Muscle of leg (tissue), 11 donors: ENCODE data around the gene ARHGEF16. TPM values are rescaled to one million over a fixed set of nuclear protein-coding genes. Genes with fewer than 3 reads are reported as not detected.

ENCODE experiments used
- DNase-seq: peaks from one replicate; pipeline ENCODE4 v3.0.0; 2013
- H3K27ac ChIP-seq: one replicate; pipeline ENCODE4 v1.5.1; 2013; ENCODE audit warnings: mild to moderate bottlenecking, low read length, control low read depth
- H3K27me3 ChIP-seq: one replicate; pipeline ENCODE4 v1.6.1; 2013; ENCODE audit warnings: low read length; ENCODE audit not compliant: control insufficient read depth, insufficient read depth
- H3K36me3 ChIP-seq: one replicate; pipeline ENCODE4 v1.6.1; 2013; ENCODE audit warnings: low read length; ENCODE audit not compliant: control insufficient read depth, insufficient read depth
- H3K4me1 ChIP-seq: one replicate; pipeline ENCODE4 v1.6.1; 2013; ENCODE audit warnings: low read length; ENCODE audit not compliant: control insufficient read depth, insufficient read depth
- H3K4me3 ChIP-seq: one replicate; pipeline ENCODE4 v1.5.1; 2013; ENCODE audit warnings: low read length, control low read depth
- H3K9me3 ChIP-seq: replicated peaks from 2 replicates; pipeline ENCODE4 v1.6.1; 2013; ENCODE audit warnings: low read depth, low read length; ENCODE audit not compliant: control insufficient read depth
- WGBS: methylation state at CpG from one replicate; pipeline ENCODE4 v1.1.5; 2013; ENCODE audit warnings: missing lambda C conversion rate; ENCODE audit not compliant: insufficient coverage; 5-methylcytosine and 5-hydroxymethylcytosine counted together
- polyA plus RNA-seq, 8 donors: library from polyadenylated mRNA; unstranded; fragments of 120-200 nt; gene quantifications; one replicate each; pipeline versions ENCODE4 v1.2.1 to v1.2.3, GENCODE V29; 2013; ENCODE audit warnings: inconsistent platforms in 1 of 8, low replicate concordance in 1 of 8; ENCODE audit not compliant: insufficient read length in 8 of 8, insufficient read depth in 1 of 8
- total RNA-seq: library from RNA; stranded (reverse); fragments of 120-200 nt; gene quantifications from one replicate; pipeline ENCODE4 v1.2.4, GENCODE V29; 2013

ARHGEF16 gene
- total and polyA plus RNA-seq, 9 donors: 0.35 to 2.3 (median 0.53) TPM

DNA sequence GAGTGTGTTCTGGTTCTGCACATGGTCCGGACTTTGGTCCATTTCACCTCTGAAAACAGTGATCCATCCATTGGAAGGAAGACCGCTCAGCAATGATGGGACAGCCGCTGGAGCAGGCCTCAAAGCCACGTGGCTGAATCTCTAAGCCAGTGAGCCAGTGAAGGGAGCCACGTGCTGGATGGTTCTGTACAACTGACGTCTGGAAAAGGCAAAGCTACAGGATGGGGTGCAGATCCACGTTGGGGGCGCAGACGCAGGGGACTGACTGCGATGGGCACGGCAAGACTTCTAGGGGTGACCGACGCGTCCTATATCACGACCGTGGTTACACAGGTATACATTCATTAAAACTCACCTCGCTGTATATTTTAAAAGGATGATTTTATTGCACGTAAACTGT lies 10.2 kb upstream of the ARHGEF16 start:
- no peak for DNase-seq
- H3K27me3 ChIP-seq: peaks cover 23% of the 10 kb centered on the region
- H3K4me1 ChIP-seq: no peaks in the 10 kb centered on the region
- no peaks in the 10 kb centered on the region for H3K9me3 ChIP-seq
- H3K36me3 ChIP-seq: no peaks in the 10 kb centered on the region
- 76% methylated on average over 6 of the region's 18 CpGs for WGBS
- H3K4me3 ChIP-seq: no peak overlapping the region
- H3K27ac ChIP-seq: no peak overlapping the region

- DNase-seq: no peak
- WGBS: no CpG with 5 or more reads among the region's 10 CpGs
- H3K36me3 ChIP-seq: no peaks in the 10 kb centered on the region
- H3K4me1 ChIP-seq: no peaks in the 10 kb centered on the region
- no peak overlapping the region for H3K27ac ChIP-seq
- peaks cover 22% of the 10 kb centered on the region for H3K27me3 ChIP-seq
- no peaks in the 10 kb centered on the region for H3K9me3 ChIP-seq
- no peak overlapping the region for H3K4me3 ChIP-seq
Measured at GRCh38 chr1:3444736-3445135, 9.7 kb upstream of the ARHGEF16 start.

- no peak overlapping the region for H3K4me3 ChIP-seq
- no peaks in the 10 kb centered on the region for H3K9me3 ChIP-seq
- H3K4me1 ChIP-seq: peaks cover 13% of the 10 kb centered on the region
- H3K27ac ChIP-seq: no peak overlapping the region
- peaks cover 17% of the 10 kb centered on the region for H3K27me3 ChIP-seq
- DNase-seq: no peak
- WGBS: no CpG with 5 or more reads among the region's 9 CpGs
- no peaks in the 10 kb centered on the region for H3K36me3 ChIP-seq
Measured at GRCh38 chr1:3450202-3450863, 4.1 kb upstream of the ARHGEF16 start.

GRCh38 chr1:3450983-3451382 lies 3.5 kb upstream of the ARHGEF16 start:
- no peak overlapping the region for H3K4me3 ChIP-seq
- WGBS: 77% methylated on average over 9 of the region's 12 CpGs
- peaks cover 13% of the 10 kb centered on the region for H3K4me1 ChIP-seq
- H3K9me3 ChIP-seq: no peaks in the 10 kb centered on the region
- no peak overlapping the region for H3K27ac ChIP-seq
- H3K27me3 ChIP-seq: peaks cover 20% of the 10 kb centered on the region
- no peak for DNase-seq
- H3K36me3 ChIP-seq: no peaks in the 10 kb centered on the region

GRCh38 chr1:3451994-3452865 lies 2.2 kb upstream of the ARHGEF16 start:
- DNase-seq: no peak
- no peak overlapping the region for H3K4me3 ChIP-seq
- H3K36me3 ChIP-seq: no peaks in the 10 kb centered on the region
- 79% methylated on average over 14 of the region's 23 CpGs for WGBS
- H3K9me3 ChIP-seq: no peaks in the 10 kb centered on the region
- no peak overlapping the region for H3K27ac ChIP-seq
- H3K4me1 ChIP-seq: peaks cover 20% of the 10 kb centered on the region
- H3K27me3 ChIP-seq: peaks cover 20% of the 10 kb centered on the region

GRCh38 chr1:3452866-3453175 lies 1.6 kb upstream of the ARHGEF16 start:
- Histone ChIP-seq H3K4me1 (peaks cover 26% of the 10 kb centered on the region), H3K9me3 (no peaks in the 10 kb centered on the region), H3K27ac (no peak overlapping the region), H3K27me3 (peaks cover 20% of the 10 kb centered on the region), H3K4me3 (no peak overlapping the region), H3K36me3 (no peaks in the 10 kb centered on the region)
- DNase-seq: no peak
- WGBS: 55% methylated on average over 5 of the region's 5 CpGs

DNA sequence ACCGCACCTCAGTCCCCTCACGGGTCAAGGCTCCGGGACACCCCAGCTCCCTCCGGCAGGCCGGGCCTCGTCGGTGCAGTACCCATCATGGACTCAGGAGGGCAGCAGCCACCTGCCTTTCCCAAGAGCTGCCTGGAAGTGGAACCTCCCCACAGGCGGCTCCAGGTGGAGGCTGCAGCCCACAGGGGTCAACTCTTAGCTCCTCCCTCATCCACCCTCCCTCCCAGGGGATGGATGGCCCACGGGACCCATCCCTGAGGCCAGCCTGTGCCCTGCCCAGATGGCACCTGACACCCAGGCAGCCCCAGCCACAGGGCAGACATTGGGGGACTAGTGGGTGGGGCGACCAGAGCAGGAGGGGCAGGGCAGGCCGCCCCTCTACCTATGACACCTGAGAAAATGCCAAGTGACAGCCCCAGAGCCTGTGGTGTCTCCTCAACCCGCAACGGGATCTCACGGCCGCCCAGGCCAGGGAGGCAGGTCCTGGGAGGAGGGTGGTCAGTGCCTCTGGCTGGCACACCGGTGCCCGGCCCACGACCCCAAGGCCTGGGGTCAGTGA lies 1.2 kb upstream of the ARHGEF16 start:
- peaks cover 20% of the 10 kb centered on the region for H3K27me3 ChIP-seq
- WGBS: 36% methylated on average over 14 of the region's 18 CpGs
- H3K9me3 ChIP-seq: no peaks in the 10 kb centered on the region
- H3K4me3 ChIP-seq: no peak overlapping the region
- no peak overlapping the region for H3K27ac ChIP-seq
- no peaks in the 10 kb centered on the region for H3K36me3 ChIP-seq
- DNase-seq: peak; percentile 63
- H3K4me1 ChIP-seq: peaks cover 30% of the 10 kb centered on the region

DNA sequence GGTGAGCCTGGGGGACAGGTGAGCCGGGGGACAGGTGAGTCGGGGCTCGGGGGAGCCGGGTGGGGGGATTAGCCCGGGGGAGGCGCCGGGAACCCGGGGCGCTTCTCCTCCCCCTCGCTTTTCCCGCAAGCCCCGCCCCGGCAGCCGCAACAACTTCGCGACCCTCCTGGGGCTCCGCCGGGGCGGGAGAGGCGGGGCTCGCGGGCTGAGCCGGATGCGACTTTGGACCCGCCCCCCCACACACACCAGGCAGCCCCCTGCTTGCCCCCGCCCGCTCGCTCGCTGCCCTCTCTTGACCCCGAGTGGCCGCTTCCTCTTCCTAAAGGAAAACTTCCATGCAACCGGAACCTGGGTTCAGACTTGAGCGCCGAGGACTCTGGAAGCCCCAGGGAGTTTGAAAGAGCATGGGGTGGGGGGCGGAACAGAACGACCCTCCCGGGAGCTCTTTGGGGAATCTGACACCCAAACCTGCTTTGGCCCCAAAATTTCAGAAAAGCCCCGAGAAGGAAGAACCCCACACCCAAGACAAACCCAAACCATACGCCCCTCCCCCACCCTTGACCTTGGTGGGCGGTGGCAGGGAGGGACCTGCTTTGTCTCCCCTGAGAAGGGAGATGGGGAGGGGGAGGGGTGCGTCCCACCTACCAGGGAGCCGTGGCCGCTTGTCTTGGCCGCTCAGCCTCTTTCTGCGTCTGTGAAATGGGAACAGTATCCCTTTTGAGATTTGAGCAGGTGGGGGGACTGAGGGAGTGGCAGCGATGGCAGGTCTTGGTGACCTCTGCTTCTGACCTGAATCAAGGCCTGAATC lies 550 bp downstream of the ARHGEF16 start:
- Histone ChIP-seq H3K9me3 (no peaks in the 10 kb centered on the region), H3K4me3 (peak overlapping the region; percentile 5), H3K4me1 (peaks cover 46% of the 10 kb centered on the region)

DNA sequence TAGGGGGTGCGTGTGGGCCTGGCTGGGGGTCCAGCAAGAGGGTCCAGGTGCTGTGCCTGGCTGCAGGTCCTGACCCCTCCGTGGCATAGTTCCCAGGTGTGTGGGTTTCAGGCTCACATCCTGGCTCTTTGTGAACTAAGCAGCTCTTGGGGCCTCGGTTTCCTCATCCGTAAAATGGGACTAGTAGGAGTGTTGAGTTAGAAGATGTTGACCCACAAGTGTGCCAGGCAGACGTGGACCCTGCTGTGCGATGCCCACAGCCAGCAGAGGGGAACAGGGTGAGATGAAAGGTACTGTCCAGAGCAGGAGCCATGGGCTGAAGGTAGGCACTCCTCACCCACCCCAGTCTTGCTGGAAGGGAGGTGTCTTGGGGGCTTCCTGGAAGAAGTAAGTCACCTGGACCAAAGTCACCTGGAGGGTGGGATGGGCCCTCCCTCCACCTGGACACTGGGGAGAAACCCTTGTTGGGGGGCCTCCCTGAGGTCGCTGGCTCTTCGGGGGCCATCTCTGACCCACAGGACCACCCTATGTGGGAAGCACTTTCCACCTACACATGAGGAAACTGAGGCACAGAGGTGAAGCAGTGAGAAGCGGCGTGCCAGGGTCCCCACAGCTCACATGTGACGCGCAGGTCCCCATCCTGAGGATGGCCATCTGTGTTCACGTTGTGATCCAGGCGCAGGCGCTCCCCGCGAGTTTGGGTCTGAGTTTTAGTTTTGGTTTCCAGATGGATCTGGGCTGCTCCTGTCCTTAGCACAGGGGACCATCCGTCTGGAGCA lies 1.4 kb downstream of the ARHGEF16 start:
- Histone ChIP-seq H3K27me3 (peaks cover 20% of the 10 kb centered on the region), H3K36me3 (no peaks in the 10 kb centered on the region), H3K27ac (no peak overlapping the region), H3K4me1 (peaks cover 55% of the 10 kb centered on the region), H3K4me3 (no peak overlapping the region), H3K9me3 (no peaks in the 10 kb centered on the region)
- WGBS: 86% methylated on average over 9 of the region's 18 CpGs
- DNase-seq: no peak

More for the DNA sequence above, 550 bp downstream of the ARHGEF16 start:
- DNase-seq: peak; percentile 41
- Histone ChIP-seq H3K27me3 (peaks cover 20% of the 10 kb centered on the region), H3K36me3 (no peaks in the 10 kb centered on the region), H3K27ac (no peak overlapping the region)
- WGBS: 27% methylated on average over 9 of the region's 46 CpGs
